Parietal lobe (tissue), 1 donor: Measurements from ENCODE around the gene TMEM63B. TPM values are rescaled to one million over a fixed set of nuclear protein-coding genes. Genes with fewer than 3 reads are reported as not detected.

Experiments
- total RNA-seq: library from RNA; depleted of rRNA; stranded (reverse); fragments of >200 nt; gene quantifications from one replicate; pipeline ENCODE4 v1.2.3, GENCODE V29; 2014

TMEM63B gene
- total RNA-seq: 47.6 TPM

DNA sequence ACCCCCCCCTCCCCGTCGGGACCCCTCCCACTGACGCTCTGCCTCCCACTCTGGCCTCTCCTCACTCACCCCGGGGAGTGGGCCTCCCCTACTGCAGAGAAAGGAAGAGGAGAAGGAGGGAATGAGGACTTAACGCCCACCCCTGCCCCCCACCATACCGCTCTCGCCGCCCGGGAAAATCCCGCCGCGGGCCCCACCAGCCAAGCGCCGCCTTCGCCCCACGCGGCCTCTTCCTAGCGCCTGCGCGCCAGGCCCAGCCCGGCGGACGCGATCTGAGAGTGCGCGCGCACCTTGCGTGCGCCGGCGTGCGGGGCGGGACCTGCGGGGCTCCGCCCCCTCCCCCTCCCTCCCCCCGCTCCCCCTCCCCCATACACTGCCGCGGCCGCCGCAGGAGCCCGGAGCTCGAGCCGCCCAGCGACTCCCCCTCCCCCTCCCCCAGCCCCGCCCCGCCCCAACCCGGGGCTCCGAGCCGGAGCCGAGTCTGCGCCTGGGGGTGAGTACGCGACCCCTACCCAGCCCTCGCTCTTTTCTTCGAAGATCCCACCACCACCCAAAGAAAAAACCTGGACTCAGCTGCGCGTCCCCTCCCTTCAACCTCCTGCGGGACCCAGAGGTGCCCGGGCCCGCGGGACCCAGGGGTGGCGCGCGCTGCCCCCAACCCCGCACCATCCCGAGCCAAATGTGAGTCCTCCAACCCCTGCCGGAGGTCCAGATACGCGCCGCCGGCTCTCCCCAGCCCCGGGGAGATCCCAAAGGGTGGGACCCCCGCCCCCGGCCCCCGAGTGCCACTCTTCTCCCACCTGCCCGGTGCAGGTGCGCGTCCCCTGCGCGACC lies at the start of gene TMEM63B, which contains the start of gene MRPL14:
Gene TMEM63B, plus strand, starts transcription at position 369 of the 834 bp plus-strand sequence. CDS start 7,031 bp downstream, outside the sequence.
Gene MRPL14, minus strand, starts transcription at position 267 of the 834 bp plus-strand sequence. CDS start 10,841 bp downstream, outside the sequence.

DNA sequence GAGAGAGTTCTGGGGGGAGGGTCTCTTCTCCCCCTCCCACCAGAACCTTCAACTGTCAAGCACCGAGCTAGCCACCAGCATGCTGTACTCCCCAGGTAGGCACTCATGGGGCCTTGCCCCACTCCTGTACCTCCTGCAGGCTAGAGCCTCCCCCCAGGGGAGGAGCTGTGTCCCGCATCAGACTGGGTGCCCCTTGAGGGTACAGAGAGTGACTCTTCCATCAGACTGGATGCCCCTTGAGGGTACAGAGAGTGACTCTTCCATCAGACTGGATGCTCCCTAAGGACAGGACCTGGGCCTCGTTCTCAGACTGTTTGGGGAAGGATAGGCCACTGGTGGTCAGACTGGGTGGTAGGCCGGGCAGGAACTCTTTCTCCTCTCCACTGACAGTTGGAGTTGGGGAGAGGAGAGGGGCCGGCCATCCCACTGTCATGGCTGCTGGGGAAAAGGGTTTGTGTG lies 31.4 kb downstream of the TMEM63B start, which contains the start of gene CAPN11:
Gene CAPN11, plus strand, starts transcription at position 51 of the 459 bp plus-strand sequence. Its CDS starts 29 bp downstream, at position 80.

Other genes with a start within 250 kb of the TMEM63B start
- gene MRPL14, start 102 bp upstream of the TMEM63B start, total RNA-seq: 30.7 TPM
- not detected for gene CAPN11, start 31.3 kb downstream of the TMEM63B start, total RNA-seq
- gene MYMX, start 89.4 kb downstream of the TMEM63B start, total RNA-seq: not detected
- 10.0 TPM for gene SLC29A1, start 96.0 kb downstream of the TMEM63B start, total RNA-seq
- gene HSP90AB1, start 119.5 kb downstream of the TMEM63B start, total RNA-seq: 428 TPM
- 31.0 TPM for gene SLC35B2, start 130.0 kb downstream of the TMEM63B start, total RNA-seq
- gene NFKBIE, start 138.0 kb downstream of the TMEM63B start, total RNA-seq: 7.8 TPM
- 63.2 TPM for gene TMEM151B, start 142.9 kb downstream of the TMEM63B start, total RNA-seq
- 20.0 TPM for gene AARS2, start 185.8 kb downstream of the TMEM63B start, total RNA-seq
- not detected for gene SPATS1, start 215.1 kb downstream of the TMEM63B start, total RNA-seq